ENCODE results near the gene CTNNB1. TPM values are rescaled to one million over a fixed set of nuclear protein-coding genes. Genes with fewer than 3 reads are reported as not detected.

The CTNNB1 gene
- total and polyA plus RNA-seq, 2 experiments from 2014 or later, result 89.4 to 566 TPM

DNA sequence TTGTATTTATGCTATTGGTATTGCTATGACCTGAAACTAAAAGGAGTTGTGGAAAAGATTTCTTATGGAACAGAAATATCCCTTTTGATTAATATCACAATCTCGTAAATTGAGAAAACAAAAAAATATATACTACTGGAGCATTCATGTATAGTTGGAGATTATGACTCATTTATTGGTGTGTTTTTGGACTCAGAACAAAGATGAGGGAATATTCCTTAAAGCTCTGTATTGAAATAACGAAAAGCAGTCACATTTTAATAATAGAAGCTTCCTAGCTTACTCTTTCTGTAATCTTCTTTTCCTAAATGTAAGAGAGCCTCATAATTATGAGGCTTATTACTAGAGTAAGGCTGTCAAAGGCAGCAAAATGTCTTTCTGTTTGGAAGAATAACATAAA is 14.3 kb downstream of the CTNNB1 start (continued):
- TF ChIP-seq, protein P1, sequence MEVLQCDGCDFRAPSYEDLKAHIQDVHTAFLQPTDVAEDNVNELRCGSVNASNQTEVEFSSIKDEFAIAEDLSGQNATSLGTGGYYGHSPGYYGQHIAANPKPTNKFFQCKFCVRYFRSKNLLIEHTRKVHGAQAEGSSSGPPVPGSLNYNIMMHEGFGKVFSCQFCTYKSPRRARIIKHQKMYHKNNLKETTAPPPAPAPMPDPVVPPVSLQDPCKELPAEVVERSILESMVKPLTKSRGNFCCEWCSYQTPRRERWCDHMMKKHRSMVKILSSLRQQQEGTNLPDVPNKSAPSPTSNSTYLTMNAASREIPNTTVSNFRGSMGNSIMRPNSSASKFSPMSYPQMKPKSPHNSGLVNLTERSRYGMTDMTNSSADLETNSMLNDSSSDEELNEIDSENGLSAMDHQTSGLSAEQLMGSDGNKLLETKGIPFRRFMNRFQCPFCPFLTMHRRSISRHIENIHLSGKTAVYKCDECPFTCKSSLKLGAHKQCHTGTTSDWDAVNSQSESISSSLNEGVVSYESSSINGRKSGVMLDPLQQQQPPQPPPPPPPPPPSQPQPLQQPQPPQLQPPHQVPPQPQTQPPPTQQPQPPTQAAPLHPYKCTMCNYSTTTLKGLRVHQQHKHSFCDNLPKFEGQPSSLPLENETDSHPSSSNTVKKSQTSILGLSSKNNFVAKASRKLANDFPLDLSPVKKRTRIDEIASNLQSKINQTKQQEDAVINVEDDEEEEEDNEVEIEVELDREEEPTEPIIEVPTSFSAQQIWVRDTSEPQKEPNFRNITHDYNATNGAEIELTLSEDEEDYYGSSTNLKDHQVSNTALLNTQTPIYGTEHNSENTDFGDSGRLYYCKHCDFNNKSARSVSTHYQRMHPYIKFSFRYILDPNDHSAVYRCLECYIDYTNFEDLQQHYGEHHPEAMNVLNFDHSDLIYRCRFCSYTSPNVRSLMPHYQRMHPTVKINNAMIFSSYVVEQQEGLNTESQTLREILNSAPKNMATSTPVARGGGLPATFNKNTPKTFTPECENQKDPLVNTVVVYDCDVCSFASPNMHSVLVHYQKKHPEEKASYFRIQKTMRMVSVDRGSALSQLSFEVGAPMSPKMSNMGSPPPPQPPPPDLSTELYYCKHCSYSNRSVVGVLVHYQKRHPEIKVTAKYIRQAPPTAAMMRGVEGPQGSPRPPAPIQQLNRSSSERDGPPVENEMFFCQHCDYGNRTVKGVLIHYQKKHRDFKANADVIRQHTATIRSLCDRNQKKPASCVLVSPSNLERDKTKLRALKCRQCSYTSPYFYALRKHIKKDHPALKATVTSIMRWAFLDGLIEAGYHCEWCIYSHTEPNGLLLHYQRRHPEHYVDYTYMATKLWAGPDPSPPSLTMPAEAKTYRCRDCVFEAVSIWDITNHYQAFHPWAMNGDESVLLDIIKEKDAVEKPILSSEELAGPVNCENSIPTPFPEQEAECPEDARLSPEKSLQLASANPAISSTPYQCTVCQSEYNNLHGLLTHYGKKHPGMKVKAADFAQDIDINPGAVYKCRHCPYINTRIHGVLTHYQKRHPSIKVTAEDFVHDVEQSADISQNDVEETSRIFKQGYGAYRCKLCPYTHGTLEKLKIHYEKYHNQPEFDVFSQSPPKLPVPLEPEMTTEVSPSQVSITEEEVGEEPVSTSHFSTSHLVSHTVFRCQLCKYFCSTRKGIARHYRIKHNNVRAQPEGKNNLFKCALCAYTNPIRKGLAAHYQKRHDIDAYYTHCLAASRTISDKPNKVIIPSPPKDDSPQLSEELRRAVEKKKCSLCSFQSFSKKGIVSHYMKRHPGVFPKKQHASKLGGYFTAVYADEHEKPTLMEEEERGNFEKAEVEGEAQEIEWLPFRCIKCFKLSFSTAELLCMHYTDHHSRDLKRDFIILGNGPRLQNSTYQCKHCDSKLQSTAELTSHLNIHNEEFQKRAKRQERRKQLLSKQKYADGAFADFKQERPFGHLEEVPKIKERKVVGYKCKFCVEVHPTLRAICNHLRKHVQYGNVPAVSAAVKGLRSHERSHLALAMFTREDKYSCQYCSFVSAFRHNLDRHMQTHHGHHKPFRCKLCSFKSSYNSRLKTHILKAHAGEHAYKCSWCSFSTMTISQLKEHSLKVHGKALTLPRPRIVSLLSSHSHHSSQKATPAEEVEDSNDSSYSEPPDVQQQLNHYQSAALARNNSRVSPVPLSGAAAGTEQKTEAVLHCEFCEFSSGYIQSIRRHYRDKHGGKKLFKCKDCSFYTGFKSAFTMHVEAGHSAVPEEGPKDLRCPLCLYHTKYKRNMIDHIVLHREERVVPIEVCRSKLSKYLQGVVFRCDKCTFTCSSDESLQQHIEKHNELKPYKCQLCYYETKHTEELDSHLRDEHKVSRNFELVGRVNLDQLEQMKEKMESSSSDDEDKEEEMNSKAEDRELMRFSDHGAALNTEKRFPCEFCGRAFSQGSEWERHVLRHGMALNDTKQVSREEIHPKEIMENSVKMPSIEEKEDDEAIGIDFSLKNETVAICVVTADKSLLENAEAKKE (CRISPR knock-in tag; IDR thresholded peaks at IDR 0.05), result no peak
- TF ChIP-seq, protein P2, sequence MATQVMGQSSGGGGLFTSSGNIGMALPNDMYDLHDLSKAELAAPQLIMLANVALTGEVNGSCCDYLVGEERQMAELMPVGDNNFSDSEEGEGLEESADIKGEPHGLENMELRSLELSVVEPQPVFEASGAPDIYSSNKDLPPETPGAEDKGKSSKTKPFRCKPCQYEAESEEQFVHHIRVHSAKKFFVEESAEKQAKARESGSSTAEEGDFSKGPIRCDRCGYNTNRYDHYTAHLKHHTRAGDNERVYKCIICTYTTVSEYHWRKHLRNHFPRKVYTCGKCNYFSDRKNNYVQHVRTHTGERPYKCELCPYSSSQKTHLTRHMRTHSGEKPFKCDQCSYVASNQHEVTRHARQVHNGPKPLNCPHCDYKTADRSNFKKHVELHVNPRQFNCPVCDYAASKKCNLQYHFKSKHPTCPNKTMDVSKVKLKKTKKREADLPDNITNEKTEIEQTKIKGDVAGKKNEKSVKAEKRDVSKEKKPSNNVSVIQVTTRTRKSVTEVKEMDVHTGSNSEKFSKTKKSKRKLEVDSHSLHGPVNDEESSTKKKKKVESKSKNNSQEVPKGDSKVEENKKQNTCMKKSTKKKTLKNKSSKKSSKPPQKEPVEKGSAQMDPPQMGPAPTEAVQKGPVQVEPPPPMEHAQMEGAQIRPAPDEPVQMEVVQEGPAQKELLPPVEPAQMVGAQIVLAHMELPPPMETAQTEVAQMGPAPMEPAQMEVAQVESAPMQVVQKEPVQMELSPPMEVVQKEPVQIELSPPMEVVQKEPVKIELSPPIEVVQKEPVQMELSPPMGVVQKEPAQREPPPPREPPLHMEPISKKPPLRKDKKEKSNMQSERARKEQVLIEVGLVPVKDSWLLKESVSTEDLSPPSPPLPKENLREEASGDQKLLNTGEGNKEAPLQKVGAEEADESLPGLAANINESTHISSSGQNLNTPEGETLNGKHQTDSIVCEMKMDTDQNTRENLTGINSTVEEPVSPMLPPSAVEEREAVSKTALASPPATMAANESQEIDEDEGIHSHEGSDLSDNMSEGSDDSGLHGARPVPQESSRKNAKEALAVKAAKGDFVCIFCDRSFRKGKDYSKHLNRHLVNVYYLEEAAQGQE (IDR thresholded peaks at IDR 0.05; ENCODE audit: unreplicated experiment), result no peak

DNA sequence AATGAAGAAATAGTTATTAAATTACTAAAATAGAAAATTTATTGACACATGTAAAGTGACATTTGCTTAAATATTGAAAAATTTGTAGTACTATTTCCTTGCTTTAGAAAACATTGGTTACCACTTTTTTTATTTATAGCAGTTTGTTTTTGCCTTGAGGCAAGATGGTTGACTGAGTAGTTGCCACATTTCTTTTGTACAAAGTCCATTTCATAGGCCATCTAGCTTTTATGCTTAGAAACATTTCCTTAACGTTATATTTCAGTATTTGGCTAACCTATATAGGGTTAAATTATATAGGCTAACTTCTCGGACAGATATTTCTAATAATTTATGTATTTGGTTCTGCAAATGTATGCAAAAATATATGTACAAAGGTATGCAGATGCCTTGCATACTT is 17.1 kb downstream of the CTNNB1 start:
- Histone ChIP-seq H3F3A (replicated peaks; ENCODE audit: low read depth) (no peaks in the 10 kb centered on the region), H3K27ac (ENCODE audit: low read depth) (no peak overlapping the region), H3K4me2 (no peak overlapping the region), H3K79me2 (replicated peaks; ENCODE audit: insufficient read depth) (peaks cover 100% of the 10 kb centered on the region), H3K36me3 (ENCODE audit: insufficient read depth) (no peaks in the 10 kb centered on the region), H3K4me1 (ENCODE audit: insufficient read depth) (peaks cover 65% of the 10 kb centered on the region), H3K4me3 (no peak overlapping the region), H3K27me3 (ENCODE audit: insufficient read depth) (no peaks in the 10 kb centered on the region), H2AFZ (no peak overlapping the region), H4K20me1 (replicated peaks; ENCODE audit: insufficient read depth) (peaks cover 67% of the 10 kb centered on the region), H3K9me2 (ENCODE audit: insufficient read depth) (no peaks in the 10 kb centered on the region)
- Mint-ChIP-seq H3K4me1 (peaks cover 76% of the 10 kb centered on the region), H3K27me3 (ENCODE audit: insufficient read depth, low read depth, poor library complexity) (no peaks in the 10 kb centered on the region), H3K4me3 (no peak overlapping the region), H3K9me3 (no peaks in the 10 kb centered on the region), H3K36me3 (ENCODE audit: low read depth) (no peaks in the 10 kb centered on the region; the same call in 2 of the 3 replicates), H3K27ac (no peak overlapping the region)
- no peak for DNase-seq (ENCODE audit: low spot score)
- ATAC-seq, result no peak
- TF ChIP-seq ZNF114 (CRISPR knock-in tag; IDR thresholded peaks at IDR 0.05) (no peak), EZH2phosphoT487 (IDR thresholded peaks at IDR 0.05; ENCODE audit: unreplicated experiment) (no peak), CREB1 (CRISPR knock-in tag; IDR thresholded peaks at IDR 0.05; ENCODE audit: low read depth) (no peak), EZH2 (IDR thresholded peaks at IDR 0.05; ENCODE audit: low read depth, unreplicated experiment) (no peak), NANOG (IDR thresholded peaks at IDR 0.05; ENCODE audit: borderline replicate concordance) (no peak), ZNF331 (CRISPR knock-in tag; IDR thresholded peaks at IDR 0.05; ENCODE audit: low read depth) (no peak)
- TF ChIP-seq, protein P3, sequence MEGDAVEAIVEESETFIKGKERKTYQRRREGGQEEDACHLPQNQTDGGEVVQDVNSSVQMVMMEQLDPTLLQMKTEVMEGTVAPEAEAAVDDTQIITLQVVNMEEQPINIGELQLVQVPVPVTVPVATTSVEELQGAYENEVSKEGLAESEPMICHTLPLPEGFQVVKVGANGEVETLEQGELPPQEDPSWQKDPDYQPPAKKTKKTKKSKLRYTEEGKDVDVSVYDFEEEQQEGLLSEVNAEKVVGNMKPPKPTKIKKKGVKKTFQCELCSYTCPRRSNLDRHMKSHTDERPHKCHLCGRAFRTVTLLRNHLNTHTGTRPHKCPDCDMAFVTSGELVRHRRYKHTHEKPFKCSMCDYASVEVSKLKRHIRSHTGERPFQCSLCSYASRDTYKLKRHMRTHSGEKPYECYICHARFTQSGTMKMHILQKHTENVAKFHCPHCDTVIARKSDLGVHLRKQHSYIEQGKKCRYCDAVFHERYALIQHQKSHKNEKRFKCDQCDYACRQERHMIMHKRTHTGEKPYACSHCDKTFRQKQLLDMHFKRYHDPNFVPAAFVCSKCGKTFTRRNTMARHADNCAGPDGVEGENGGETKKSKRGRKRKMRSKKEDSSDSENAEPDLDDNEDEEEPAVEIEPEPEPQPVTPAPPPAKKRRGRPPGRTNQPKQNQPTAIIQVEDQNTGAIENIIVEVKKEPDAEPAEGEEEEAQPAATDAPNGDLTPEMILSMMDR (conservative IDR thresholded peaks at IDR 0.05; ENCODE audit: low read depth in 2 of 2), result no peak
